ENCODE measurements around the gene AMBRA1. TPM values are rescaled to one million over a fixed set of nuclear protein-coding genes. Genes with fewer than 3 reads are reported as not detected.

AMBRA1 gene
- total and polyA plus RNA-seq, 2 of the 8 experiments (the other 6 are each of a cell fraction or from before 2014, with no cell fraction given), result 14.2 to 37.4 TPM

DNA sequence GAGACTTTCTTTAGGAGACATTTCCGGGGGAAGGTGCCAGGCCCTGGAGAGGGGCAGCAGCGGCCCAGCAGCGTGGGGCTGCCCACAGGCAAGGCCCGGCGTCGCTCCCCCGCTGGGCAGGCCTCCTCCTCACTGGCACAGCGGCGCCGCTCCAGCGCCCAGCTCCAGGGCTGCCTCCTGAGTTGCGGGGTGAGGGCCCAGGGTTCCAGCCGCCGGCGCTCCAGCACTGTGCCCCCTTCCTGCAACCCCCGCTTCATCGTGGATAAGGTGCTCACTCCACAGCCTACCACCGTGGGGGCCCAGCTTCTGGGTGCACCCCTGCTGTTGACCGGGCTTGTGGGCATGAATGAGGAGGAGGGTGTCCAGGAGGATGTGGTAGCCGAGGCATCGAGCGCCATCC lies 227.6 kb downstream of the AMBRA1 start:
- no peak overlapping the region for H2BK5ac ChIP-seq (ENCODE audit: low read depth, low read length)
- H3K36me3 ChIP-seq (ENCODE audit: control insufficient read depth in 2 of 4, insufficient read depth in 4 of 4, low read length in 3 of 4), result peaks cover 2 to 7% (median 4%) of the 10 kb centered on the region in 4 experiments; a peak in 5 of 8 replicates
- WGBS, 2 experiments (ENCODE audit: extremely low coverage in 1 of 2, insufficient coverage in 1 of 2, insufficient read length in 1 of 2, insufficient replicate concordance in 2 of 2, low coverage in 1 of 2, low lambda C conversion rate in 2 of 2, missing lambda C conversion rate in 1 of 2), result 91% methylated on average over 11 of the region's 22 CpGs; no CpG with 5 or more reads in 1 of the 2 experiments
- H2BK120ac ChIP-seq (replicated peaks; ENCODE audit: low read depth, low read length), result no peak overlapping the region
- no peak overlapping the region for H2BK12ac ChIP-seq (ENCODE audit: low read depth, low read length)
- H3K4me3 ChIP-seq (ENCODE audit: extremely low read depth in 1 of 4, insufficient read depth in 2 of 4, low read depth in 3 of 4, low read length in 4 of 4), result no peak overlapping the region
- H3K4me1 ChIP-seq (replicated peaks in 1 of 4; ENCODE audit: control insufficient read depth in 3 of 4, insufficient read depth in 4 of 4, low read length in 3 of 4), result peaks cover 0 to 23% (median 14%) of the 10 kb centered on the region in 4 experiments; a peak in 6 of 7 replicates
- no peak overlapping the region for H3K18ac ChIP-seq (ENCODE audit: extremely low read depth, low read length)
- no peak overlapping the region for H3K27ac ChIP-seq (ENCODE audit: low read depth, low read length)
- no peak overlapping the region for H2BK15ac ChIP-seq (ENCODE audit: low read length)
- peaks cover 17% of the 10 kb centered on the region for H3K79me1 ChIP-seq (ENCODE audit: low read depth, low read length)
- peaks cover 0 to 34% of the 10 kb centered on the region in 2 experiments; a peak in 2 of 4 replicates for H3K79me2 ChIP-seq (ENCODE audit: control insufficient read depth in 1 of 2, insufficient read depth in 2 of 2, low read length in 2 of 2)
- H3K56ac ChIP-seq (replicated peaks; ENCODE audit: insufficient read length, low read depth, low read length), result no peak overlapping the region
- no peaks in the 10 kb centered on the region for H3K9me3 ChIP-seq (ENCODE audit: insufficient read depth in 2 of 2, low read depth in 1 of 2, low read length in 1 of 2)
- ChIA-PET CTCF (ENCODE audit: partially characterized antibody) (interaction anchor here (0.8 to 44.5 kb wide), 14 partner anchors 11 to 127 kb away, joined by 3 to 1004 read pairs (median 6); partner anchors contain the start of genes CHRM4 and DGKZ), POLR2A (ENCODE audit: partially characterized antibody) (interaction anchor here (0.5 to 7.8 kb wide), 7 partner anchors 12 to 431 kb away, joined by 3 to 69 read pairs (median 5); partner anchors contain the start of genes DGKZ and MDK)
- no peak overlapping the region for H2AFZ ChIP-seq (ENCODE audit: low read length)
- H2BK20ac ChIP-seq (ENCODE audit: low read length), result no peak overlapping the region
- H3K27me3 ChIP-seq (replicated peaks in 1 of 4; ENCODE audit: control insufficient read depth in 3 of 4, extremely low read depth in 1 of 4, insufficient read depth in 3 of 4, low read length in 3 of 4), result no peaks in the 10 kb centered on the region
- DNase-seq (ENCODE audit: low read depth in 1 of 2, low spot score in 2 of 2) (no peak), FAIRE-seq (no peak)
- no peaks in the 10 kb centered on the region for H3K23me2 ChIP-seq (ENCODE audit: low read depth, low read length)
- no peak overlapping the region for H4K5ac ChIP-seq (ENCODE audit: insufficient read length, low read depth, low read length)
- H4K8ac ChIP-seq (ENCODE audit: extremely low read depth, insufficient read depth, low read length), result no peak overlapping the region
- H3K14ac ChIP-seq (ENCODE audit: insufficient read length), result no peak overlapping the region
- no peak overlapping the region for H3K4me2 ChIP-seq (ENCODE audit: insufficient read depth in 1 of 2, low read depth in 2 of 2, low read length in 2 of 2)
- no peak overlapping the region for H3K23ac ChIP-seq (ENCODE audit: insufficient read length)
- peaks cover 8 to 38% of the 10 kb centered on the region in 2 experiments for H4K20me1 ChIP-seq (replicated peaks in 1 of 2; ENCODE audit: control insufficient read depth in 1 of 2, insufficient read depth in 2 of 2, low read length in 2 of 2)
- H3K9ac ChIP-seq (replicated peaks in 1 of 4; ENCODE audit: extremely low read depth in 1 of 4, low read depth in 3 of 4, low read length in 3 of 4), result no peak overlapping the region
- no peak overlapping the region for H2AK5ac ChIP-seq (ENCODE audit: low read depth, low read length)
- no peak overlapping the region for H3K4ac ChIP-seq (replicated peaks; ENCODE audit: insufficient read length, low read depth, low read length)
- H4K91ac ChIP-seq (replicated peaks; ENCODE audit: insufficient read length, low read length), result no peak overlapping the region
- TF ChIP-seq HDAC2 (IDR thresholded peaks at IDR 0.05; ENCODE audit: borderline replicate concordance in 1 of 2, low read depth in 2 of 2, low read length in 2 of 2) (no peak), SAP30 (IDR thresholded peaks at IDR 0.05; ENCODE audit: insufficient read depth, insufficient replicate concordance, low read length) (no peak), JUN (IDR thresholded peaks at IDR 0.05; ENCODE audit: low read depth, low read length) (no peak), RXRA (IDR thresholded peaks at IDR 0.05; ENCODE audit: insufficient read depth, low read depth, low read length) (no peak), KDM5A (IDR thresholded peaks at IDR 0.05; ENCODE audit: low read length) (no peak), EZH2 (IDR thresholded peaks at IDR 0.05; ENCODE audit: low read depth, low read length, severe bottlenecking) (no peak), GABPA (IDR thresholded peaks at IDR 0.05; ENCODE audit: borderline replicate concordance, insufficient read depth, low read length) (no peak), SIRT6 (IDR thresholded peaks at IDR 0.05; ENCODE audit: low read length) (no peak)
- TF ChIP-seq, protein P1, sequence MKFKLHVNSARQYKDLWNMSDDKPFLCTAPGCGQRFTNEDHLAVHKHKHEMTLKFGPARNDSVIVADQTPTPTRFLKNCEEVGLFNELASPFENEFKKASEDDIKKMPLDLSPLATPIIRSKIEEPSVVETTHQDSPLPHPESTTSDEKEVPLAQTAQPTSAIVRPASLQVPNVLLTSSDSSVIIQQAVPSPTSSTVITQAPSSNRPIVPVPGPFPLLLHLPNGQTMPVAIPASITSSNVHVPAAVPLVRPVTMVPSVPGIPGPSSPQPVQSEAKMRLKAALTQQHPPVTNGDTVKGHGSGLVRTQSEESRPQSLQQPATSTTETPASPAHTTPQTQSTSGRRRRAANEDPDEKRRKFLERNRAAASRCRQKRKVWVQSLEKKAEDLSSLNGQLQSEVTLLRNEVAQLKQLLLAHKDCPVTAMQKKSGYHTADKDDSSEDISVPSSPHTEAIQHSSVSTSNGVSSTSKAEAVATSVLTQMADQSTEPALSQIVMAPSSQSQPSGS (IDR thresholded peaks at IDR 0.05; ENCODE audit: low read length), result no peak
- TF ChIP-seq, protein P2, sequence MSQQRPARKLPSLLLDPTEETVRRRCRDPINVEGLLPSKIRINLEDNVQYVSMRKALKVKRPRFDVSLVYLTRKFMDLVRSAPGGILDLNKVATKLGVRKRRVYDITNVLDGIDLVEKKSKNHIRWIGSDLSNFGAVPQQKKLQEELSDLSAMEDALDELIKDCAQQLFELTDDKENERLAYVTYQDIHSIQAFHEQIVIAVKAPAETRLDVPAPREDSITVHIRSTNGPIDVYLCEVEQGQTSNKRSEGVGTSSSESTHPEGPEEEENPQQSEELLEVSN (IDR thresholded peaks at IDR 0.05), result no peak

All from H1 (cell line).